GM23248 (cell line): Measurements from ENCODE around the gene ATG2A.

Experiments used
- EZH2 ChIP-seq: fragments of 200-600 bp; sonication (generic); IDR thresholded peaks from 2 replicates; pipeline ENCODE4 v1.6.1; 2018; ENCODE audit warnings: antibody characterized with exemption, mild to moderate bottlenecking; ENCODE audit not compliant: insufficient read depth, poor library complexity, severe bottlenecking
- EZH2phosphoT487 ChIP-seq: fragments of 200-600 bp; sonication (generic); IDR thresholded peaks from 2 replicates; pipeline ENCODE4 v1.6.1; 2018; ENCODE audit warnings: antibody characterized with exemption, moderate library complexity, mild to moderate bottlenecking, low read depth; ENCODE audit not compliant: insufficient read depth

DNA sequence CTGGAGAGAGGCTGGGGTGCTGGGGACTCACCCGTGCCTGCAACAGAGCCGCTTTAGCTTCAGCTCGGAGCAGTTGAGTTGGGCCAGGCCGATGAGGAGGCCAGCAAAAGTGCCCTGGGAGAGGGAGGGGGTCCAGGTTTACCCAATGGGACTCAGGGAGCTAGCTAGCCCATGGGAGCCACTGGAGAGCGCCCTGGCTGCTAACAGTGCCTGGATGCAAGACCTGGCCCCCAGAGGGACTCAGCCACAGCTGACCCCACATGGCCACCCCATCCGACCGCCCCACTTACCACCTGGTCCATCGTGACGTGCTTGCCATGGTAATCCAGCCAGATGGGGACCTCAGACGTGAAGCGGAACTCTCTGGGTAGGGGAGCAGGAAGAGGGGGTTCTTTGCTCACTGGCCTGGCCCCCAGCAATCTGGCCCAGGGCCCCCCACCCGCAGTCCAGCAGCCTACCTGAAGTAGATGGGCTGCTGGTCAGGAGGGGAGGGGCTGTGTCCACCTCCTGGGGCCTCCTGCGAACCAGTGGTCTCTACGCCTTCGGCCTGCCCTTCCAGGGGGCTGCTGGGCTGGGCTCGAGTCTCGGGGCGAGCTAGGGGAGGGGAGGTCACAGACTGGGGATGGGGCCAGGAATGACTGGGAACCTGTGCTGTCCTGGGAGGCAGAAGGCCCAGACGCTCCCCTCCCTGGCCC is 19.5 kb downstream of the ATG2A start:
- TF ChIP-seq EZH2 (no peak), EZH2phosphoT487 (no peak)
